ENCODE results near the gene CYP24A1.

The CYP24A1 gene

GRCh38 chr20:54133434-54134427 lies 40.1 kb downstream of the CYP24A1 start:
- TF ChIP-seq POLR2AphosphoS5 (IDR thresholded peaks at IDR 0.05; ENCODE audit: low read depth, low read length) (no peak), TAF1 (IDR thresholded peaks at IDR 0.05; ENCODE audit: borderline replicate concordance, insufficient read depth, low read length) (no peak), REST (IDR thresholded peaks at IDR 0.05; ENCODE audit: insufficient read depth in 1 of 2, low read depth in 2 of 2, low read length in 2 of 2) (no peak), SIN3A (IDR thresholded peaks at IDR 0.05; ENCODE audit: borderline replicate concordance, insufficient read depth, low read length) (no peak), FOXP2 (optimal IDR thresholded peaks at IDR 0.05; ENCODE audit: borderline replicate concordance, extremely low read depth, extremely low read length, insufficient read depth) (no peak)

GRCh38 chr20:54132612-54133433 lies 41.0 kb downstream of the CYP24A1 start:
- TF ChIP-seq TAF1 (IDR thresholded peaks at IDR 0.05; ENCODE audit: borderline replicate concordance, insufficient read depth, low read length), result no peak
- TF ChIP-seq REST (IDR thresholded peaks at IDR 0.05; ENCODE audit: insufficient read depth in 1 of 2, low read depth in 2 of 2, low read length in 2 of 2), result no peak
- TF ChIP-seq SIN3A (IDR thresholded peaks at IDR 0.05; ENCODE audit: borderline replicate concordance, insufficient read depth, low read length), result no peak
- TF ChIP-seq POLR2AphosphoS5 (IDR thresholded peaks at IDR 0.05; ENCODE audit: low read depth, low read length), result no peak
- no peak for TF ChIP-seq FOXP2 (optimal IDR thresholded peaks at IDR 0.05; ENCODE audit: borderline replicate concordance, extremely low read depth, extremely low read length, insufficient read depth)

- TF ChIP-seq FOXP2 (optimal IDR thresholded peaks at IDR 0.05; ENCODE audit: borderline replicate concordance, extremely low read depth, extremely low read length, insufficient read depth), result no peak
- TF ChIP-seq REST (IDR thresholded peaks at IDR 0.05; ENCODE audit: insufficient read depth in 1 of 2, low read depth in 2 of 2, low read length in 2 of 2), result no peak
- TF ChIP-seq TAF1 (IDR thresholded peaks at IDR 0.05; ENCODE audit: borderline replicate concordance, insufficient read depth, low read length), result no peak
- no peak for TF ChIP-seq SIN3A (IDR thresholded peaks at IDR 0.05; ENCODE audit: borderline replicate concordance, insufficient read depth, low read length)
- TF ChIP-seq POLR2AphosphoS5 (IDR thresholded peaks at IDR 0.05; ENCODE audit: low read depth, low read length), result no peak
These were observed 41.8 kb downstream of the CYP24A1 start for GRCh38 chr20:54131675-54132611.

GRCh38 chr20:54129350-54129749 lies 44.4 kb downstream of the CYP24A1 start:
- TF ChIP-seq TAF1 (IDR thresholded peaks at IDR 0.05; ENCODE audit: borderline replicate concordance, insufficient read depth, low read length) (no peak), FOXP2 (optimal IDR thresholded peaks at IDR 0.05; ENCODE audit: borderline replicate concordance, extremely low read depth, extremely low read length, insufficient read depth) (no peak), SIN3A (IDR thresholded peaks at IDR 0.05; ENCODE audit: borderline replicate concordance, insufficient read depth, low read length) (no peak), POLR2AphosphoS5 (IDR thresholded peaks at IDR 0.05; ENCODE audit: low read depth, low read length) (no peak), REST (IDR thresholded peaks at IDR 0.05; ENCODE audit: insufficient read depth in 1 of 2, low read depth in 2 of 2, low read length in 2 of 2) (no peak)

All from PFSK-1 (cell line).